Liver (tissue), 3 donors: Measurements from ENCODE around the gene PPWD1.

ENCODE experiments used
- CTCF ChIP-seq: fragments of 150-350 bp; IDR thresholded peaks from 2 replicates; pipeline ENCODE4 v1.5.1; 2017; ENCODE audit warnings: improper control_type of control experiment, low read depth, low read length; ENCODE audit not compliant: missing input control
- HNF4G ChIP-seq: IDR thresholded peaks from 2 replicates; pipeline ENCODE4 v1.6.1; 2016; ENCODE audit warnings: antibody characterized with exemption
- REST ChIP-seq: IDR thresholded peaks from 2 replicates; pipeline ENCODE4 v1.6.1; 2016; ENCODE audit warnings: antibody characterized with exemption, mild to moderate bottlenecking
- SP1 ChIP-seq: IDR thresholded peaks from 2 replicates; pipeline ENCODE4 v1.6.1; 2018; ENCODE audit warnings: antibody characterized with exemption, mild to moderate bottlenecking
- YY1 ChIP-seq: IDR thresholded peaks from 2 replicates; pipeline ENCODE4 v1.6.1; 2016; ENCODE audit warnings: antibody characterized with exemption, mild to moderate bottlenecking
- donor health status: healthy.
- donor health status: healthy.

- TF ChIP-seq CTCF (no peak), SP1 (no peak), HNF4G (no peak), REST (no peak), YY1 (no peak)
These were observed 23.3 kb upstream of the PPWD1 start for GRCh38 chr5:65539827-65540226.
